EH (cell line): ENCODE results near the gene PLEKHA7.
A peak's percentile ranks its signal among the peaks of the same experiment; 100 is the strongest.

Source experiments
- DNase-seq: peaks from one replicate; pipeline ENCODE4 v3.0.0-alpha.2; 2015; ENCODE audit warnings: low read depth

PLEKHA7 gene

GRCh38 chr11:16806791-16807190 is 207.4 kb downstream of the PLEKHA7 start:
- peak; percentile 25 for DNase-seq

GRCh38 chr11:16805938-16806337 is 208.3 kb downstream of the PLEKHA7 start:
- no peak for DNase-seq

- DNase-seq = no peak
These were observed 209.9 kb downstream of the PLEKHA7 start for GRCh38 chr11:16804104-16804947.

- no peak for DNase-seq
These were observed 212.8 kb downstream of the PLEKHA7 start for GRCh38 chr11:16801288-16801980.

- no peak for DNase-seq
These were observed 213.8 kb downstream of the PLEKHA7 start for GRCh38 chr11:16800382-16800781.

GRCh38 chr11:16799890-16800289 is 214.3 kb downstream of the PLEKHA7 start:
- no peak for DNase-seq

- DNase-seq = no peak
These were observed 215.0 kb downstream of the PLEKHA7 start for GRCh38 chr11:16799221-16799620.

GRCh38 chr11:16797776-16798175 is 216.4 kb downstream of the PLEKHA7 start:
- no peak for DNase-seq

- no peak for DNase-seq
These were observed 217.9 kb downstream of the PLEKHA7 start for GRCh38 chr11:16796311-16796710.

- DNase-seq = no peak
These were observed 219.1 kb downstream of the PLEKHA7 start for GRCh38 chr11:16795146-16795545.

GRCh38 chr11:16794047-16794818 is 220.0 kb downstream of the PLEKHA7 start:
- no peak for DNase-seq

GRCh38 chr11:16793511-16793910 is 220.7 kb downstream of the PLEKHA7 start:
- DNase-seq = no peak

- no peak for DNase-seq
These were observed 221.2 kb downstream of the PLEKHA7 start for GRCh38 chr11:16793009-16793408.

GRCh38 chr11:16792426-16792825 is 221.8 kb downstream of the PLEKHA7 start:
- DNase-seq = peak; percentile 32

GRCh38 chr11:16791191-16791961 is 222.8 kb downstream of the PLEKHA7 start:
- peak; percentile 95 for DNase-seq

GRCh38 chr11:16790486-16791190 is 223.6 kb downstream of the PLEKHA7 start:
- no peak for DNase-seq

- no peak for DNase-seq
These were observed 224.4 kb downstream of the PLEKHA7 start for GRCh38 chr11:16789560-16790485.

GRCh38 chr11:16789063-16789420 is 225.2 kb downstream of the PLEKHA7 start:
- DNase-seq = no peak

GRCh38 chr11:16788141-16789062 is 225.8 kb downstream of the PLEKHA7 start:
- peak; percentile 65 for DNase-seq
